Astrocyte of the spinal cord (primary cell): ENCODE results near the gene FAM181B.

Source experiments
- DNase-seq: peaks from one replicate; pipeline ENCODE4 v3.0.0; 2011; ENCODE audit warnings: low read depth, low spot score
- H3K4me3 ChIP-seq: 2 replicates; pipeline ENCODE4 v1.5.1; 2011; ENCODE audit warnings: low read depth, mild to moderate bottlenecking, low read length, moderate library complexity
- in situ Hi-C: cut with HindIII; loops from 2 replicates; pipeline ENCODE4 v1.10.0; 2017; ENCODE audit warnings: low sequenced_read_pairs
- TF ChIP-seq, protein P1 (sequence below): IDR thresholded peaks from 2 replicates; pipeline ENCODE4 v1.5.1; 2012; ENCODE audit warnings: low read depth, mild to moderate bottlenecking, low read length, inconsistent platforms

Gene FAM181B

DNA sequence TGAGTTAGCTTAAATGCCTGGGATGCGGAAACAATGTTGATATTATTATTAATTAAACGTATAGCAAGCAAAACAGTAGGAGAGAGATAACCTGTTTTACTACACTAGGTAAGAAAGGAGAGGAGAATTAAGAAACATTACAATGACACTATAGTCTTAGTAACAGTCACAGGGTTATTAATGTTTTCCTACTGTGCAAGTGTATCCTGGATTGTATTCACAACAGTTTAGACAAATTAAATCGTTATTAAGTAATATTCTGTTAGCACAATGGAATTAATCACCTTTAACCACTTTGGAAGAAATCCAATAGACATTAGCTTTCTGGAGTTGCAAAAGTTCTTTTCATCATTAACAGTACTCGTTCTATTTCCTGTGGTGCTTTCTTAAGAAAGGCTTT lies 3.4 kb downstream of the FAM181B start:
- in situ Hi-C loops, result no loop called here
- no peak for DNase-seq
- TF ChIP-seq, protein P1, sequence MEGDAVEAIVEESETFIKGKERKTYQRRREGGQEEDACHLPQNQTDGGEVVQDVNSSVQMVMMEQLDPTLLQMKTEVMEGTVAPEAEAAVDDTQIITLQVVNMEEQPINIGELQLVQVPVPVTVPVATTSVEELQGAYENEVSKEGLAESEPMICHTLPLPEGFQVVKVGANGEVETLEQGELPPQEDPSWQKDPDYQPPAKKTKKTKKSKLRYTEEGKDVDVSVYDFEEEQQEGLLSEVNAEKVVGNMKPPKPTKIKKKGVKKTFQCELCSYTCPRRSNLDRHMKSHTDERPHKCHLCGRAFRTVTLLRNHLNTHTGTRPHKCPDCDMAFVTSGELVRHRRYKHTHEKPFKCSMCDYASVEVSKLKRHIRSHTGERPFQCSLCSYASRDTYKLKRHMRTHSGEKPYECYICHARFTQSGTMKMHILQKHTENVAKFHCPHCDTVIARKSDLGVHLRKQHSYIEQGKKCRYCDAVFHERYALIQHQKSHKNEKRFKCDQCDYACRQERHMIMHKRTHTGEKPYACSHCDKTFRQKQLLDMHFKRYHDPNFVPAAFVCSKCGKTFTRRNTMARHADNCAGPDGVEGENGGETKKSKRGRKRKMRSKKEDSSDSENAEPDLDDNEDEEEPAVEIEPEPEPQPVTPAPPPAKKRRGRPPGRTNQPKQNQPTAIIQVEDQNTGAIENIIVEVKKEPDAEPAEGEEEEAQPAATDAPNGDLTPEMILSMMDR, result no peak

DNA sequence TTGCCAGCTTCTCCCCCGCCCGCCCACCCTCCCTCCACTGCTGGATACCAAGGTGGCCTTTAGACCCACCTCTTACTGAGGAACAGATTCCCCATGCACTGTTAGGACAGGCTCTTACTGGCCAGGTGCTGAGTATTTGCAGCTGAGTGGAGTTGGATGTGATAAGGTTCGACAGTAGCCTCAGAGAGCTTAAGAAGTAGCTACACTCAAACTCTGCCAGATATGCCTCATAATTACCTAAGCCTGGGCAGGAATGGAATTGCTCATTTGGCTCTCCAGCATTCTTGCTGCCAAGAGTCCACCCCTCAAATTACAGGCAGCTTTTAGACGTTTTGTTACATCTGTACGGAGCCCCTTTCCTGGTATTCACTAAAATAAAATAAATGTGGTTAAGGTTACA lies 9.6 kb downstream of the FAM181B start:
- TF ChIP-seq, protein P1, result no peak
- DNase-seq, result no peak
- in situ Hi-C loops, result no loop called here

More for the DNA sequence above, 3.4 kb downstream of the FAM181B start:
- no peak overlapping the region for H3K4me3 ChIP-seq

DNA sequence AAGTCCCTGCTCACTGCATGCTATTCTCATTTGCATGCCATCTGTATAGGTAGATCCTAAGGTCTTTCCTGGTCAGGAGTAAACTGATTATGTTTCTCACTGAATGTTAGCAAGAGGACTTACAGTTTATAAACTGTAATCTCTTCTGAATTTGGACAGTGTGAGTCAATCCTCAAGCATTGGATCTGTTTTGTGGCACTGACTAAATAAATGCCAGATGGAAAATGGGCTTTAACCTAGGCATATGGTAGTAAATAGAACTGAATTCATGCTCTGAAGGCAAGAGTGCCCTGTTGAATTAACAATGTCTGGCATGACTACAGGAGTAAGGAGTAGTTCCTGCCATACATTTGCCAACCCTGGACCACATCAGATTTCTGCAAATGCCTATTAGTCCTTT lies 11.4 kb downstream of the FAM181B start:
- DNase-seq, result no peak
- no peak overlapping the region for H3K4me3 ChIP-seq
- in situ Hi-C loops, result no loop called here
- TF ChIP-seq, protein P1, result no peak

More for the DNA sequence above, 9.6 kb downstream of the FAM181B start:
- H3K4me3 ChIP-seq, result no peak overlapping the region

DNA sequence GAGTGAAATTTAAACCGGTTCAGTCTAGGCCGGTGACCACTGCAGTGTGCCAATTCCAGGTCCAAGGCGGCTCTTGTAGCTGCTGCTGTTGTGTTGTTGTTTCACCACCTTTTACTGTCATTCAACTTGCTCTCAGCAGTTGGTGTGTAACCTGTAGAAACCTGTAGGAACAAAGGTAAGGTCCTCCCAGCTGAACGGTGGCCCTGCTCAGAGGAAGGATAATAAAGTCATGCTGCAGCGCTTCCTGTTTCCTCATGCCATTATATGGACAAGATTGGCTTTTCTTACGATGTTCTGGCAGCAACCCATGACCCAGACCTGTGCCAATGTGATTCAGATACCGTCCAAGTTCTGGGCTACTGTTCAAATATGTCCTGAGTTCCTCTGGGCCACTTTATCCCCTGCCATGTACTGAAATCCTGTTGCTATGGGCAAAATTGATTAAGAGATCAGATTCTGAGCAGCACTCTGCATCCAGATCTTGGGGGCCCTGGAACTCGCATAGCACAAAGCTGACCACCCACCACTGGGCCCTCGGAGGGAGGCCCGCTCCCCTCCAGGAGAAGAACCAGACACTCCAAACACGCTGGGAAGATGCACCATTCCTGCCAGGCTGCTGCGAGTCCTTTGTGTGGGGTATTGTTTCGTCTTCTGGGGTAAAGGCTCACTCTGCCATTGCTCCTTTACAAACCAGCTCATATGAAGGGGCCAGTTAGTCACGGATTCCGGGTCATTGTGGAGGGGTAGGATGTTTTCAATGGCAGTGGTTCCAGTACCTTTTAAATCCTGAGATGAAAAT lies 13.2 kb downstream of the FAM181B start:
- no peak overlapping the region for H3K4me3 ChIP-seq
- in situ Hi-C loops, result no loop called here
- TF ChIP-seq, protein P1, result no peak
- DNase-seq, result no peak

DNA sequence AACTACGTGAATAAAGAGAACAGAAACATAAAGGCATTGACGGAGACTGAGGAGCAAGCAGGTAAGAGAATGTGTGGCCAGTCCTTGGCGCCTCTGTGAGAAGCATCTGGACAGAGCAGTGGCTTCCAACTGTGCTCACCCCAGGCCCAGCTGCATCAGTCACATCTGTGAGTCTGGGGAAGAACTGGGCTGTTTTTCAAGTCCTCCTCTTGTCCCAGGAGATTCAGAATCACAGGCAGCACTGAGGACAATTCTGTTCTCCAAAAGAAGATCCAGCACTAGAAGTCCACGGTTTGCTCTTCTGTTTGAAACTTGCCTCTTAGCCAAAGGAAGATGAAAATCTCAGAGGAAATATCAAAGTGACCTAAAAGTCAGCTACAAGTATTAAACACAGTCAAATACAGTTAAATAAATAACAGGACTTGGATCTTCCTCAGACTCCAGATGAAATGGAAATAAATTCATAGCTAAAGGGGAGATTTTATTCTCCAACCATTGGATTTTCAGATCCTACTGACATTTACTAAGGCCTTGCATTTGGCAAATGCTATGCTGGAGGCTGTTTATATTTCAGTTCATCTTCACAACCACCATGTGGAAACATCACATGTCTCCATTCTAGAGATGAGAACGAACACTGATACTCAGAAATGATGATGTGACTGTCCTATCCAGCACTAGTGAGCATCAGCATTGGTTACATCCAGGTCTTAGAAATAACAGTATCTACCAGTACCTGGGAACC lies 14.1 kb downstream of the FAM181B start:
- DNase-seq, result no peak
- in situ Hi-C loops, result no loop called here
- no peak overlapping the region for H3K4me3 ChIP-seq
- TF ChIP-seq, protein P1, result no peak

DNA sequence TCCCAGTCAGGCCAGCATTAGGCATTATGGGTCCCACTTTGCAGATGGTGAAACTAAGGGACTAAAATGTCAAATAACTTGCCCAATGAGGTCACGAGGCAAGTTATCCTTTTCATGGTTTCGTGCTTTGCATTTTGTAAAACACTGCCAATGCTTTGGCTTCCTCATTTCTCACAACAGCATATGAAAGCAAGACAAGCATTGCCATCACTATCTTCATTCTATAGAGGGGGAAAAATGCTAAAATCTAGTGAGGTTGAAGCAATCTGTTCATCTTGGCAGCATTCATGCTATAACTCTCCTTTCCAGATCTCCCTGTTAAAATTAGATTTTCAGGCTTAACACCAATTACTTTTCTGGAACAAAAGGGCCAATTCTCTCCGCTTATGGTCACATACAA lies 14.8 kb downstream of the FAM181B start:
- in situ Hi-C loops, result no loop called here
- TF ChIP-seq, protein P1, result no peak
- DNase-seq, result no peak
- H3K4me3 ChIP-seq, result no peak overlapping the region
